Measurements from ENCODE around the gene PDE8A. TPM values are rescaled to one million over a fixed set of nuclear protein-coding genes. Genes with fewer than 3 reads are reported as not detected.
"Not testable (repeated sequence)": the region's sequence is repeated elsewhere in the genome, so short reads cannot be mapped to it uniquely, and the experiment has no call there.

Gene PDE8A
- total RNA-seq, 1 experiment from 2014 or later = 32.0 TPM

DNA sequence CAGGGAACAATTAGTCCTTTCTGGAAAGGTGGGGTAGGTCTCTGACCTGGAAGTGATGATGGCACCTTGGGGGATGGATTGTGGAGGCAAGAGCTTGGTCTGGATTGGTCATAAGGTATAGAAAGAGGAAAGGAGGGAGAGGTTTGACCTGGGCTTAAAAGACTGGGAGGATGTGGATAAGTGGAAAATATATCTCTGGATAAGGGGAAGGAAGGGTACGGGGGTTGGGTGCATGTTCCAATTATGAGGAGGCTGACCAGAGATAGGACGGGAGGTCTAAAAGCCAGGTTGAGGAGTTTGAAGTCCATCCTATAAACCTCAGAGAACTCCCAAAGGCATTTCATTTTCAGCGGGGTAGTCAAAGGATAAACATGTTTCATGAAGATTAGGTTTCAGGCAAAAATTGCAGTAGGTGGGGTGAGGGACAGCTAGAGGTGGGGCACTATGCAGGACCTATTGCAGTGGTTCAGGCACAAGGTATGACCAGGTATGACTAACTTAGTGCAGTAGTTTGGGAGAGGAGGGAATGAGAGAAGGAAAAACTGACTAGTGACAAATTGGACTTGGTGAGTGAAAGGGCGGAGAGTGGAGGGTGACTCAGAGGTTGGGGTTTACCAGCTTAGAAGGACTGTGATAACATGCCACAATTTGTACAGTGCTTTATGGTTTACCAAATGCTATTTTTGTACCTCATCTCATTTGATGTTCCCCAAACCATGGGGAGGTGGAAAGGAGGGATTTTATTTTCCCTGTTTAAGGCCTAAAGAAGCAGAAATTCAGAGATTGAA lies 10.7 kb downstream of the PDE8A start:
- Mint-ChIP-seq H3K4me3 (ENCODE audit: unreplicated experiment) (no peak overlapping the region), H3K36me3 (ENCODE audit: insufficient read depth, unreplicated experiment) (no peaks in the 10 kb centered on the region), H3K27me3 (ENCODE audit: insufficient read depth, unreplicated experiment) (no peaks in the 10 kb centered on the region), H3K27ac (ENCODE audit: unreplicated experiment) (peak overlapping the region; percentile 29), H3K9me3 (ENCODE audit: unreplicated experiment) (no peaks in the 10 kb centered on the region), H3K4me1 (ENCODE audit: low read depth, unreplicated experiment) (peaks cover 11% of the 10 kb centered on the region)
- CTCF ChIA-PET = interaction anchor here (0.6 kb wide), 1 partner anchor 647 kb away, joined by 3 read pairs; no protein-coding TSS in a partner anchor
- POLR2A ChIA-PET = interaction anchor here (1.0 kb wide), 1 partner anchor 12 kb away, joined by 3 read pairs; no protein-coding TSS in a partner anchor
- Histone ChIP-seq H3K27me3 (replicated peaks; ENCODE audit: control insufficient read depth, insufficient read depth, low read length) (no peaks in the 10 kb centered on the region), H3K4me1 (peaks cover 11% of the 10 kb centered on the region), H3K36me3 (ENCODE audit: control insufficient read depth, insufficient read depth, low read length) (no peaks in the 10 kb centered on the region), H3K4me3 (ENCODE audit: low read depth, low read length) (no peak overlapping the region), H3K9me3 (no peaks in the 10 kb centered on the region)
- TF ChIP-seq, protein P1, sequence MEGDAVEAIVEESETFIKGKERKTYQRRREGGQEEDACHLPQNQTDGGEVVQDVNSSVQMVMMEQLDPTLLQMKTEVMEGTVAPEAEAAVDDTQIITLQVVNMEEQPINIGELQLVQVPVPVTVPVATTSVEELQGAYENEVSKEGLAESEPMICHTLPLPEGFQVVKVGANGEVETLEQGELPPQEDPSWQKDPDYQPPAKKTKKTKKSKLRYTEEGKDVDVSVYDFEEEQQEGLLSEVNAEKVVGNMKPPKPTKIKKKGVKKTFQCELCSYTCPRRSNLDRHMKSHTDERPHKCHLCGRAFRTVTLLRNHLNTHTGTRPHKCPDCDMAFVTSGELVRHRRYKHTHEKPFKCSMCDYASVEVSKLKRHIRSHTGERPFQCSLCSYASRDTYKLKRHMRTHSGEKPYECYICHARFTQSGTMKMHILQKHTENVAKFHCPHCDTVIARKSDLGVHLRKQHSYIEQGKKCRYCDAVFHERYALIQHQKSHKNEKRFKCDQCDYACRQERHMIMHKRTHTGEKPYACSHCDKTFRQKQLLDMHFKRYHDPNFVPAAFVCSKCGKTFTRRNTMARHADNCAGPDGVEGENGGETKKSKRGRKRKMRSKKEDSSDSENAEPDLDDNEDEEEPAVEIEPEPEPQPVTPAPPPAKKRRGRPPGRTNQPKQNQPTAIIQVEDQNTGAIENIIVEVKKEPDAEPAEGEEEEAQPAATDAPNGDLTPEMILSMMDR (IDR thresholded peaks at IDR 0.05; ENCODE audit: insufficient read depth in 1 of 2, low read depth in 1 of 2, low read length in 1 of 2, severe bottlenecking in 1 of 2, unreplicated experiment in 1 of 2) = no peak
- peak in 1 of 2 experiments; percentile 11 for DNase-seq
- intact Hi-C loops (cut with micrococcal nuclease; ENCODE audit: unreplicated experiment) = no loop called here
- BruUV-seq (replicated peaks) = no TSS peak

DNA sequence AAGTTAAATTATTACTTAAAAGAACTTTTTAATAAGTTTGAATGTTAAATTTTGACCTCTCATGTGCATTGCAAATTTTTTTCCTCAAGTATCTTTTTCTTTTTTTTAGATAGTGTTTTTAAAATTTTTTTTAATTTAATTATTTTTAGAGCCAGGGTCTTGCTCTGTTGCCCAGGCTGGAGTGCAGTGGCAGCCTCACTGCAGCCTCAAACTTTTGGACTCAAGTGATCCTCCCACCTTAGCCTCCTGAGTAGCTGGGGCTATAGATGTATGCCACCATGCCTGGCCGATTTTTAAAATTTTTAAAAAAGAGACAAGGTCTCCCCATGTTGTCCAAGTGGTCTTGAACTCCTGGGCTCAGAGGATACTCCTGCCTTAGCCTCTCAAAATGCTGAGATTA lies 14.4 kb downstream of the PDE8A start:
- TF ChIP-seq, protein P1 (IDR thresholded peaks at IDR 0.05; ENCODE audit: insufficient read depth in 1 of 2, low read depth in 1 of 2, low read length in 1 of 2, severe bottlenecking in 1 of 2, unreplicated experiment in 1 of 2) = no peak
- Mint-ChIP-seq H3K9me3 (ENCODE audit: unreplicated experiment) (no peaks in the 10 kb centered on the region), H3K27me3 (ENCODE audit: insufficient read depth, unreplicated experiment) (no peaks in the 10 kb centered on the region), H3K27ac (ENCODE audit: unreplicated experiment) (no peak overlapping the region), H3K36me3 (ENCODE audit: insufficient read depth, unreplicated experiment) (no peaks in the 10 kb centered on the region), H3K4me3 (ENCODE audit: unreplicated experiment) (no peak overlapping the region), H3K4me1 (ENCODE audit: low read depth, unreplicated experiment) (peaks cover 11% of the 10 kb centered on the region)
- CTCF ChIA-PET = no interaction called here
- Histone ChIP-seq H3K4me1 (peaks cover 11% of the 10 kb centered on the region), H3K36me3 (ENCODE audit: control insufficient read depth, insufficient read depth, low read length) (no peaks in the 10 kb centered on the region), H3K9me3 (no peaks in the 10 kb centered on the region), H3K27me3 (replicated peaks; ENCODE audit: control insufficient read depth, insufficient read depth, low read length) (no peaks in the 10 kb centered on the region), H3K4me3 (ENCODE audit: low read depth, low read length) (no peak overlapping the region)
- POLR2A ChIA-PET = no interaction called here
- intact Hi-C loops (cut with micrococcal nuclease; ENCODE audit: unreplicated experiment) = no loop called here
- no peak for DNase-seq
- BruUV-seq (replicated peaks) = no TSS peak

DNA sequence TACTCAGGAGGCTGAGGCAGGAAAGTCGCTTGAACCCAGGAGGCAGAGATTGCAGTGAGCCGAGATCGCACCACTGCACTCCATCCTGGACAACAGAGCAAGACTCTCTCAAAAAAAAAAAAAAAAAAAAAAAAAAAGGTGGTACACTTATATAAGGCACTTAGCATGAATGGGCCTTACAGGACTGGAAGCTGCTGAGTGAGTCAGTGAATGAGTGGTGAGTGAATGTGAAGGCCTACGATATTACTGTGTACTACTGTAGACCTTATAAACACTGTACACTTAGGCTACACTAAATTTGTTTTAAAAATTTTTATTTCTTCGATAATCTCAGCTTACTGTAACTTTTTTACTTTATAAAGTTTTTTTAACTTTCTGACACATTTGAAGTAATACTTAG lies 15.1 kb downstream of the PDE8A start:
- intact Hi-C loops (cut with micrococcal nuclease; ENCODE audit: unreplicated experiment); H3K27me3 ChIP-seq (replicated peaks; ENCODE audit: control insufficient read depth, insufficient read depth, low read length); H3K9me3 Mint-ChIP-seq (ENCODE audit: unreplicated experiment); H3K9me3 ChIP-seq; H3K27me3 Mint-ChIP-seq (ENCODE audit: insufficient read depth, unreplicated experiment); BruUV-seq (replicated peaks); POLR2A ChIA-PET; H3K27ac Mint-ChIP-seq (ENCODE audit: unreplicated experiment); H3K36me3 Mint-ChIP-seq (ENCODE audit: insufficient read depth, unreplicated experiment); H3K36me3 ChIP-seq (ENCODE audit: control insufficient read depth, insufficient read depth, low read length); DNase-seq; H3K4me3 Mint-ChIP-seq (ENCODE audit: unreplicated experiment); H3K4me3 ChIP-seq (ENCODE audit: low read depth, low read length): not testable (repeated sequence)
- CTCF ChIA-PET = interaction anchor here (0.6 kb wide), 1 partner anchor 408 kb away, joined by 4 read pairs; no protein-coding TSS in a partner anchor
- peaks cover 11% of the 10 kb centered on the region for H3K4me1 Mint-ChIP-seq (ENCODE audit: low read depth, unreplicated experiment)
- H3K4me1 ChIP-seq = peaks cover 11% of the 10 kb centered on the region

DNA sequence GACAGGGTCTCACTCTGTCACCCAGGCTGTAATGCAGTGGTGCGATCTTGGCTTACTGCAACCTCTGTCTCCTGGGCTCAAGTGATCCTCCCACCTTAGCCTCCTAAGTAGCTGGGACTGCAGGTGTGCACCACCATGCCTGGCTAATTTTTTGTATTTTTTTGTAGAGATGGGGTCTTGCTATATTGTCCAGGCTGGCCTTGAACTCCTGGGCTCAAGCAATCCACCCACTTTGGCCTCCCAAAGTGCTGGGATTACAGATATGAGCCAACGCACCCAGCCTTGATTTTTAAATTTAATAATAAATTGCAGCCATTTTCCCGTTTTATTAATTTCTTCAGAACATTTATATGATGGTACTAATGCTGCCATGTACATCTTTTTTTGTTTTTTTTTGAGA lies 15.6 kb downstream of the PDE8A start:
- intact Hi-C loops (cut with micrococcal nuclease; ENCODE audit: unreplicated experiment); H3K4me1 Mint-ChIP-seq (ENCODE audit: low read depth, unreplicated experiment); POLR2A ChIA-PET; H3K27me3 Mint-ChIP-seq (ENCODE audit: insufficient read depth, unreplicated experiment); H3K27ac Mint-ChIP-seq (ENCODE audit: unreplicated experiment); DNase-seq; H3K9me3 Mint-ChIP-seq (ENCODE audit: unreplicated experiment); H3K9me3 ChIP-seq; BruUV-seq (replicated peaks); H3K4me1 ChIP-seq; H3K4me3 Mint-ChIP-seq (ENCODE audit: unreplicated experiment); H3K36me3 ChIP-seq (ENCODE audit: control insufficient read depth, insufficient read depth, low read length); H3K4me3 ChIP-seq (ENCODE audit: low read depth, low read length); H3K27me3 ChIP-seq (replicated peaks; ENCODE audit: control insufficient read depth, insufficient read depth, low read length); H3K36me3 Mint-ChIP-seq (ENCODE audit: insufficient read depth, unreplicated experiment): not testable (repeated sequence)
- CTCF ChIA-PET = interaction anchor here (0.6 kb wide), 1 partner anchor 409 kb away, joined by 4 read pairs; no protein-coding TSS in a partner anchor
